ENCODE data around the gene CXCR6.

CXCR6 gene

GRCh38 chr3:45948881-45949280, 5.6 kb downstream of the CXCR6 start:
- DNase-seq (ENCODE audit: low read depth): no peak

DNA sequence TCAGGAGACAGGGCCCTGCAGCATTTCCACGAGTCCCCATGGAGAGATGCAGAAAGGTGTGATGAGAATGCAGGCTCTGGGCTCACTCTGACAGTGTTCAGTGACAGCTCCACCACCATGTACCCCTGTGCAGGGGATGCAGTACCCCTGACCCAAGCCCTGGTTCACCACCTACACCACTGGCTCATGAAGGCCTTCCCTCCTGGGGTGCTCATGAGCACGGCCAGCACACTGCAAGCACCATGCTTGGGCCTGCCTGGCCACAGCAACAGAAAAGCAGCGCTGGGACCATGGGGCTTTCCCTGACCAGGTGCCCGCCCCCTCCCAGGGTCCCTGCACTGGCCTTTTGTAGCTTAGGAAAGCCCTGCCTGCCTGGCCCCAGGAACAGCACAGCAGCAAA, 6.2 kb downstream of the CXCR6 start:
- no peak for DNase-seq (ENCODE audit: low read depth)

GRCh38 chr3:45950131-45950530, 6.9 kb downstream of the CXCR6 start:
- DNase-seq (ENCODE audit: low read depth): no peak

GRCh38 chr3:45950686-45951600, 7.7 kb downstream of the CXCR6 start:
- DNase-seq (ENCODE audit: low read depth): no peak

DNA sequence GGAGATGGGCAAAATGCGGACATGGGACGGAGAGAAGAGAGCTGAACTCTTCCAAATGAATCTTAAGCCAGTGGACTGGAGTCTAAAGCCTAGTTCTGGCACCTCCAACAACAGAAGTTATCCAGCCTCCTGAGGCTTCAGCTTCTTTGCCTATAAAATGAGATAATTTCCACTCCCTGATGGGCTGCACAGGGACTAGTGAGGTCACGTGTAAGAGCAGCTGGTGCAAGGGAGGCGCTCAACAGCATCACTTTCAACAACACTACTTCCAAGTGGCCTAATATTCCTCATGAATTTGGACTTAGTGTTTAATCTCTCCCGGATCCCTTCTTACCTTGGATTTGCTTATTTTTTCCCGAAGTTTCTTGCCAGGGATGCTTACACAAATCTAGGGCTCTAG, 8.7 kb downstream of the CXCR6 start:
- DNase-seq (ENCODE audit: low read depth): no peak

DNA sequence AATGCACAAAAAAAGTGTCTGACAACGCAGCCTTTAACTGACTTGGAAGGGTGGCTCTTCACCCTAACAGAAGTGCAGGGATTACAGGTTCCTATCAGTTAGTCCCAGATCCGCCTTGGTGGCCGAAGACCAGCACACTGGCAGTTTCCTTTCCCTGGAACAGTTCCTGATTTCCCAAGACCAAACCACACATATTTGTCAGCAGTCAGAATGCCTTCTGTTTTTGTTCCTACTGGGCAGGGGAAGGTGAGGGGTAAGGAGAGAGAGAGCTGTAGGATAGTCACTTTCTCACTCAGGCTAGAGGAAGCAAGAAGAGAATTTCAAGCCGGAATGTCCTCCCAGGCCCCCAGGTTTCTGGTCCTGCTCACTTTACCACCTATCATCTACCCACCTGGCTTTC, 9.2 kb downstream of the CXCR6 start:
- DNase-seq (ENCODE audit: low read depth): no peak

- no peak for DNase-seq (ENCODE audit: low read depth)
These were observed 10.3 kb downstream of the CXCR6 start for GRCh38 chr3:45953536-45953935.

DNA sequence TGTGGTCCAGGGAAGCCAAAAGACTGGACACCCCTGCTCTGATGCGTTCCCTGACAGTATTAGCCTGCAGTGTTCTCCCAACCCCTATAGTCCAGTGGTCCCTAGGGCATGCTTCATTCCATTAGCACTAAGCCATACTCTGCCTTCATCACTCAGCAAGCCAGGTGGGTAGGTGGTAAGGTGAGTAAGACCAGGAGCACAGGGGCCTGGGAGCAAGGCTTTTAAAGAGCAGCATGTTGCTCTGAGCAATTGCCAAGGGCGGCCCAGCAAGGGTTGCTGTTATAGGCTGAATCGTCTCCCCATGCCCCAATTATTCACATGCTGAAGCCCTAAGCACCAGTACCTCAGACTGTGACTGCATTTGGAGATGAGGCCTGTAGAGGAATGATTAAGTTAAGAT, 11.0 kb downstream of the CXCR6 start:
- no peak for DNase-seq (ENCODE audit: low read depth)

DNA sequence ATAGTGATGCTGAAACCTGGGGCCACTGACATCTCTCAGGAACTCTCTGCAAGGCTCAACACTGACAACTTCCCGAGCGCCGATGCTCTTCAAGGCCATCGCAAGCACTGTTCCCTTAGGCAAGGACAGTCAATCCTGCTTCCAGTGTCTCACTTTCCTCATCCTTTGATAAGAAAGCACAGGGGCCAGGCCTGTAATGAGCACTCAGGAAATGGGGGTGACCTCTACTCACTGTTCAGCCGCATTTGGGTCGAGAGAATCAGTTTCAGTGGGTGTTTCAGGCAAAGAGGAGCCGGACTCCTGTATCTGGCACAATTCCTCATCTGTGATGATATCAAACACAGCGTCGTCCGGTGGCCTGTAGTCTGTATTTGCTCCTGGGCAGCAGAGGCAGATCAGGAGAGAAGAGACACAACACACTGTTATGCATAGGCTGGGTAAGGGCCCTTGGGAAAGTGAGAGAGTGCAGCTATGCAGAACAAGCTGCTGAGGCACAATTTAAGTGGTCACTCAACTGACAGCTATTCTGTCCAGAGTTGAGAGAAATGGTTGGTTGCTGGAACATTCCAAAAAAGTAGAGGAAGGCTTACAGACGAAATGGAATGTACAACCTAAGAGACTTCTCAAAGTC, 11.9 kb downstream of the CXCR6 start:
- no peak for DNase-seq (ENCODE audit: low read depth)

GRCh38 chr3:45955706-45956105, 12.4 kb downstream of the CXCR6 start:
- DNase-seq (ENCODE audit: low read depth): no peak

- DNase-seq (ENCODE audit: low read depth): no peak
These were observed 14.3 kb downstream of the CXCR6 start for GRCh38 chr3:45957586-45957985.

GRCh38 chr3:45958321-45958791, 15.1 kb downstream of the CXCR6 start:
- no peak for DNase-seq (ENCODE audit: low read depth)

DNA sequence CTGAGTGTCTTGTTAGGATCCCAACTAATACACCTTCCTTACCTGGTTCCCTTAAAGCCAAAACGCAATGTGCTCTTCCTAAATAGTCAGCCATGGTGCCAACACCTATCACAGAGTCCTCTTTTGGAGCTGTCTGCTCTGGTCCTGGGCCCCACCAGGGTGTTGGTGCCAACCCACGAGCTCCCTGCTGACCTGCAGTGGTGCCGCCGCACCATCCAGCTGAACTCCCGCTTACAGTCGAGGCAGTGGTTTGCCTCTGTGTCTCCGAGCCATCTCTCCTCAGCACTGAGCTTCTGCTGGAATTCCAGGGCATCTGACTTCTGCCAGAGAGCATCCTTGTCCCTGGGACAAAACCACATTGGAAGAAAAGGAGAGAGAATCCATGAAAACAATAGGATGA, 15.9 kb downstream of the CXCR6 start:
- no peak for DNase-seq (ENCODE audit: low read depth)

DNA sequence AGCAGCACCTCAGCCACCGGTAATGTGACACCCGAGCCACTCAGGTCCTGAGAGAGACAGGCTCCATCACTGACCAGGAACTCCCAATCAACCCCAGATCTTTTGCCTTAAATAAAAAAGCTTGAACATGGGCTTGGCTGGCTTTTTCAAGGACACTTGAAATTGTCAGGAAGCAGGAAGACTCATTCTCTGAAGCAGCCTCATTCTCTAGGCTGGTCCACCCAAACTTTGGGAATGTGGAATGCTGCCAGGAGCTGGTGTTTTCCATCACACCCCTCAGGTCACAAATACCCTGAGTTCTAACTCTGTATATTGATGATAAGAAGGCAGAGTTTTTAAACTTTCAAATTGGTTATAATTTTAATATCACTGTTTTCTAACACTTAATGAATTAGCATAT, 17.0 kb downstream of the CXCR6 start:
- no peak for DNase-seq (ENCODE audit: low read depth)

DNA sequence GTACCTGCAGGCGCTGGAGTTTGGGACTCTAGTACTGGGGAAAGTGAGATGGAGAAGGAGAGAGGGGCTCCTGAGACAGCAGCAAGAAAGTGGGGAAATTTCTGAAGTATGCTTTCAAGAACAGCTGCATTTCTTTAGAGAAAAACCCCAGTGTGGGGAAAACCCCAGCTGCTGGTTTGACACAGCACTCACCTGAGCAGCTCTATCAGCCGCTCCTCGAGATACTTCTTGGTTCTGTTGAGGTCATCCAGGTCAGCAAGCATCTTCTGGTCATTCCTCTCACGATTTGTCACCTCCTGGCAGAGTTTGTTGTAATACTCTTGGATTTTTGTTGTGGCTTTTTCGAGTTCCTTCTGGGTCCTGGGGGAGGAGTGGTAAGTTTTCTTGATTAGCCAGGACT, 18.8 kb downstream of the CXCR6 start:
- no peak for DNase-seq (ENCODE audit: low read depth)

DNA sequence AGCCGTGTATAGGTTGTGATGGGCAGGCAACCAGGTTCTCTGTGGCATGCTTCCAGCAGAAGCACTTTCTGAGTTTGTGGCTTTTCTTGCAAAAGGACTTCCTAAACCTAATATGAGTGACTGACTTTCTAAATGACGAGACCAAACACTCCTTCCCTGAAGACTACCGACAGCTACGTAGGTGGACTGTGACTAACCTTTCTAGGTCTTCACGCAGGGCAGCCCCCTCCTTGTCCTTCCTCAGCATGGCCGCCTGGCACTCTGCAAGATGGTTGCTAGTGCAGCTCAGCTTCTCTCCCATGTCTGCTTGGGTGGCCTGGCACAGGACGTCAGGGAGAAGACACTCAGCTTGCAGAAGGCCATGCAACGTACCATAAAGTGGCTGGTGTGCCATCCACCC, 20.9 kb downstream of the CXCR6 start:
- no peak for DNase-seq (ENCODE audit: low read depth)

DNA sequence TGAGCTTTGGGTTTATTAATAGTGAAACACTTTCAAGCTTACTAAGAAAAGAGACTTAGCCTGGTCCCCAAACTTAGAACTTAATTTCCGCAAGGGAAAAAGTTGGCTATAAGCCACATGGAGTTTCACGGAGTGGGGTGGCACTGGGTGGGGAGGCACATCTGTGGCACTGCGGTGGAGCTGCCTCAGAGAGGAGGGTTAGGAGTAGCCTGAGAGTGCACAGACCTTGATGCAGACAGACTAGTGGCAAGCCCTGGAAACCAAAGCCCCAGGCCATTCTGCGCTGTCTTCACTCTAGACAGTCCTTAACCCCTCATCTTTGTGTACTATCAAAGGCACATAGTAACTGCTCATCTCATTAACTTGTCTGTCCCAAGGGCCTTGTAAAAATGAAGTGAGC, 22.0 kb downstream of the CXCR6 start:
- no peak for DNase-seq (ENCODE audit: low read depth)

DNA sequence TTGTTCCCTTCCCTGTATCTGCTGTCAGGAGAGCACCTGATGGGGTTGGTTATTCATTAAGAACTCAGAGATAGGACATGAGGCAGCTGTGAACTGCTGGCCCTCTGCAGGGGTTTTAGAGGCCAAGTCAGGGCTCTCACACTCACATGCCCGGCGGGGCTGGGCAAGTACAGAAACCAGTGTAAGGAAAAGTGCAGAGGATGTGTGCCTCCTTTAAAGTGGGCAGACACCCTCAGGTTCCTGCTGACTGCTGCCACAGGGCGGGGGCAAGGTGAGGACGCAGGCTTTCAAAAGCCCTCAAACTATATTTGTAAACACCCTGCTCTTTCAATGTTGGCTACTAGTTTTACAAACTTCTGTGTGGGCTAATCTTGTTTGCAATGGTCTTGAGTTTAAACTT, 22.4 kb downstream of the CXCR6 start:
- DNase-seq (ENCODE audit: low read depth): no peak

GRCh38 chr3:45966371-45966791, 23.1 kb downstream of the CXCR6 start:
- no peak for DNase-seq (ENCODE audit: low read depth)

GRCh38 chr3:45966950-45967640, 23.8 kb downstream of the CXCR6 start:
- no peak for DNase-seq (ENCODE audit: low read depth)

DNA sequence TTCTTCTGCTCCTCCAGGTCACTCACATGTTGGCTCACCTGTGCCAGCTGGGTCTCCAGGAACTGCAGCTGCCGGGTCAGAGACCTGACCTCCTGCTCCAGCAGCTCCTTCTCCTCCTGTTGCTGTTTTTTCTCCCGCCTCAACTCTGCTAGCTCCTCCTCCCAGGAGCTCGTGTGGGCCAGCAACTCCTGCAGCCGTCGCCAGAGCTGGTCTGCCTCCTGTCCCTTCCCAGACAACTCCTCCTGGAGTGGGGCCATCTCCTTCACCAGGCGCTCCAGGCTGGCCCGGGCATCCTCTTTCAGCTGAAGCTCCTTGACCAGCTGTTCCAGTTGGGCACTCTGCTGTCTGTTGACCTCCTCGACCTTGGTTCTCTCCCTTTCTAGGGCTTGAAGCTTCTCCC, 24.5 kb downstream of the CXCR6 start:
- DNase-seq (ENCODE audit: low read depth): no peak

DNA sequence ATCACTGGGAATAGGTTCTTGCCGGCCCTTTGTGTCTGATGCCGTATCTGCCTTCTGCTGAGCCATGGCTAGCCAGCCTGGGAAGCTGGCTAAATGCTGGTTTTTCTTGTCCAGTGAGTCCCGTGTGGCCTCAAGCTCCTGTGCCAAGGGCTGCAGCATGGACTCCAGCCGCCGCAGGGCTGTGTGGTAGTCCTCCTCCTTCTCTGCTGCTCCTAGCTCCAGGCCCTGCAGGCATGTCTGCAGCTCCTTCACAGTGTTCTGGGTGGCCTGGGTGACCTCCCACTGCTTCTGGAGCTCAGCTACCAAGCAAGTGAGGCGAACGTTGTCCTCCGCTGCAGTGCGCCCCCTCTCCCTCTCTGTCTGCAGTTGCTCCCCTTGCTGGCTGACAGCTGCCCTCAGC, 24.9 kb downstream of the CXCR6 start:
- no peak for DNase-seq (ENCODE audit: low read depth)

GRCh38 chr3:45968706-45969105, 25.4 kb downstream of the CXCR6 start:
- DNase-seq (ENCODE audit: low read depth): no peak

Measured in HS-27A (cell line).